H1 (cell line): ENCODE data around the gene ARL6IP5.

Experiments
- CBX5 ChIP-seq: fragments of 300-800, 300-1000 bp; sonication (generic); IDR thresholded peaks from 2 replicates; pipeline ENCODE4 v1.7.1; 2016; ENCODE audit warnings: antibody characterized with exemption, low read length, low read depth
- CREB1 ChIP-seq: IDR thresholded peaks from 2 replicates; pipeline ENCODE4 v1.6.1; 2012; ENCODE audit warnings: inconsistent platforms
- EZH2 ChIP-seq: fragments of 200-600 bp; sonication (generic); IDR thresholded peaks from 2 replicates; pipeline ENCODE4 v1.7.1; 2012; ENCODE audit warnings: low read depth, mild to moderate bottlenecking, moderate library complexity, low read length, inconsistent platforms; ENCODE audit not compliant: severe bottlenecking
- JUN ChIP-seq: IDR thresholded peaks from 2 replicates; pipeline ENCODE4 v1.6.1; 2011; ENCODE audit warnings: low read depth, mild to moderate bottlenecking, improper control_type of control experiment, low read length
- POLR2A ChIP-seq, 2 experiments: IDR thresholded peaks; 1 replicate in 1 of 2; 2 replicates in 1 of 2; pipeline ENCODE4 v1.6.1; 2011; ENCODE audit warnings: low read depth in 2 of 2, low read length in 2 of 2, mild to moderate bottlenecking in 2 of 2; ENCODE audit errors: control extremely low read depth in 1 of 2
- POLR2AphosphoS5 ChIP-seq: IDR thresholded peaks from 2 replicates; pipeline ENCODE4 v1.6.1; 2011; ENCODE audit warnings: low read depth, low read length
- SIN3A ChIP-seq, 2 experiments: IDR thresholded peaks in 1 of 2; conservative IDR thresholded peaks in 1 of 2; 2 replicates each; pipeline ENCODE4 v1.6.1; 2011 to 2012; ENCODE audit warnings: low read length in 2 of 2, improper control_type of control experiment in 1 of 2, low read depth in 1 of 2, mild to moderate bottlenecking in 1 of 2
- SIRT6 ChIP-seq: IDR thresholded peaks from one replicate; pipeline ENCODE4 v1.7.1; 2012; ENCODE audit warnings: low read length, inconsistent platforms
- SIX5 ChIP-seq: IDR thresholded peaks from 2 replicates; pipeline ENCODE4 v1.6.1; 2011; ENCODE audit warnings: mild to moderate bottlenecking, low read depth, low read length
- SRF ChIP-seq: IDR thresholded peaks from 2 replicates; pipeline ENCODE4 v1.6.1; 2011; ENCODE audit warnings: mild to moderate bottlenecking, low read depth, low read length, moderate library complexity
- YY1 ChIP-seq: IDR thresholded peaks from 2 replicates; pipeline ENCODE4 v1.6.1; 2011; ENCODE audit warnings: low read depth, mild to moderate bottlenecking, low read length
- TF ChIP-seq, protein P1 (sequence below), 3 experiments: IDR thresholded peaks; 1 replicate in 2 of 3; 2 replicates in 1 of 3; pipeline versions ENCODE4 v1.5.1 to v1.6.1; 2011; ENCODE audit warnings: low read length in 3 of 3, mild to moderate bottlenecking in 3 of 3, inconsistent platforms in 2 of 3, low read depth in 1 of 3, moderate library complexity in 1 of 3; ENCODE audit not compliant: insufficient read depth in 1 of 3; ENCODE audit errors: control extremely low read depth in 1 of 3

DNA sequence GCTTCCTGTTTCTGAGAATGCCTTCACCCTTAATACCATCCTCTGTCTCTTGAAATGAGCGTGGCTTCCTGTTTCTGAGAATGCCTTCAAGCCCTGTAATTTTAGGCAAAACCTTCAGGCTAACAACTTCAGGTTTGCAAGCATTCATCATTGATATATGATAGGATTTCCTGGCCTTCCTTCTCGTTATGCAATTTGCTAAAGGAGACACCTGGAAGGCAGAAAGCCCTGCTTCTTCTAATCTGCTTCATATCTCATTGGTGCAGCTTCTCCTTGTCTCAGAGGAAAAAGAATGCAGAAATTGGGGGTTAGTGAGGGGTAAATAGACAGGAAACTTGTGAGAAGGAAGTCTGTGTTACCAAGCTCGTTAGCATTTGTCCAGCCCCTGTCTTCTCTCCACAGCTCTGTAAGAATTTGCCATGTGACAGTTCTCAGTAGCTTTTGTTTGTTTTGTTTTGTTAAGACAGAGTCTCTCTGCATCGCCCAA, 7.3 kb downstream of the ARL6IP5 start:
- TF ChIP-seq YY1 (no peak), SIX5 (no peak), CBX5 (no peak), EZH2 (no peak), SIRT6 (no peak), POLR2A (IDR thresholded peaks at IDR 0.05; ENCODE audit: control extremely low read depth in 1 of 2, low read depth in 2 of 2, low read length in 2 of 2) (no peak), POLR2AphosphoS5 (no peak), SRF (no peak), JUN (no peak), CREB1 (no peak), SIN3A (conservative IDR thresholded peaks at IDR 0.05 in 1 of 2, IDR thresholded peaks at IDR 0.05 in 1 of 2; ENCODE audit: low read depth in 1 of 2, low read length in 2 of 2) (no peak)
- TF ChIP-seq, protein P1, sequence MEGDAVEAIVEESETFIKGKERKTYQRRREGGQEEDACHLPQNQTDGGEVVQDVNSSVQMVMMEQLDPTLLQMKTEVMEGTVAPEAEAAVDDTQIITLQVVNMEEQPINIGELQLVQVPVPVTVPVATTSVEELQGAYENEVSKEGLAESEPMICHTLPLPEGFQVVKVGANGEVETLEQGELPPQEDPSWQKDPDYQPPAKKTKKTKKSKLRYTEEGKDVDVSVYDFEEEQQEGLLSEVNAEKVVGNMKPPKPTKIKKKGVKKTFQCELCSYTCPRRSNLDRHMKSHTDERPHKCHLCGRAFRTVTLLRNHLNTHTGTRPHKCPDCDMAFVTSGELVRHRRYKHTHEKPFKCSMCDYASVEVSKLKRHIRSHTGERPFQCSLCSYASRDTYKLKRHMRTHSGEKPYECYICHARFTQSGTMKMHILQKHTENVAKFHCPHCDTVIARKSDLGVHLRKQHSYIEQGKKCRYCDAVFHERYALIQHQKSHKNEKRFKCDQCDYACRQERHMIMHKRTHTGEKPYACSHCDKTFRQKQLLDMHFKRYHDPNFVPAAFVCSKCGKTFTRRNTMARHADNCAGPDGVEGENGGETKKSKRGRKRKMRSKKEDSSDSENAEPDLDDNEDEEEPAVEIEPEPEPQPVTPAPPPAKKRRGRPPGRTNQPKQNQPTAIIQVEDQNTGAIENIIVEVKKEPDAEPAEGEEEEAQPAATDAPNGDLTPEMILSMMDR (IDR thresholded peaks at IDR 0.05; ENCODE audit: control extremely low read depth in 1 of 3, insufficient read depth in 1 of 3, low read depth in 1 of 3, low read length in 3 of 3): no peak
